ENCODE data around the gene TMEM37.

The TMEM37 gene

GRCh38 chr2:119478188-119478977, 46.7 kb downstream of the TMEM37 start:
- no peak for DNase-seq (ENCODE audit: low read depth, low spot score)

GRCh38 chr2:119478978-119479295, 47.3 kb downstream of the TMEM37 start:
- no peak for DNase-seq (ENCODE audit: low read depth, low spot score)

- DNase-seq (ENCODE audit: low read depth, low spot score): no peak
Observed at GRCh38 chr2:119480184-119480583, 48.5 kb downstream of the TMEM37 start.

- no peak for DNase-seq (ENCODE audit: low read depth, low spot score)
Observed at GRCh38 chr2:119480718-119481142, 49.1 kb downstream of the TMEM37 start.

- no peak for DNase-seq (ENCODE audit: low read depth, low spot score)
Observed at GRCh38 chr2:119481501-119482455, 50.1 kb downstream of the TMEM37 start.

GRCh38 chr2:119482481-119483394, 51.1 kb downstream of the TMEM37 start:
- no peak for DNase-seq (ENCODE audit: low read depth, low spot score)

- DNase-seq (ENCODE audit: low read depth, low spot score): no peak
Observed at GRCh38 chr2:119483395-119483753, 51.7 kb downstream of the TMEM37 start.

GRCh38 chr2:119483896-119484718, 52.5 kb downstream of the TMEM37 start:
- no peak for DNase-seq (ENCODE audit: low read depth, low spot score)

GRCh38 chr2:119484834-119485233, 53.2 kb downstream of the TMEM37 start:
- DNase-seq (ENCODE audit: low read depth, low spot score): no peak

GRCh38 chr2:119485336-119486110, 53.9 kb downstream of the TMEM37 start:
- DNase-seq (ENCODE audit: low read depth, low spot score): no peak

GRCh38 chr2:119486196-119486827, 54.7 kb downstream of the TMEM37 start:
- DNase-seq (ENCODE audit: low read depth, low spot score): no peak

- DNase-seq (ENCODE audit: low read depth, low spot score): no peak
Observed at GRCh38 chr2:119486886-119487285, 55.2 kb downstream of the TMEM37 start.

- DNase-seq (ENCODE audit: low read depth, low spot score): no peak
Observed at GRCh38 chr2:119487434-119488244, 56.0 kb downstream of the TMEM37 start.

Measured in activated naive CD8-positive, alpha-beta T cell treated with anti-CD3 and anti-CD28 coated beads, Interleukin-2, amount 50 U/mL, for 16 hours (primary cell).